OCI-LY7 (cell line): ENCODE data around the gene ROR2. TPM values are rescaled to one million over a fixed set of nuclear protein-coding genes. Genes with fewer than 3 reads are reported as not detected.

Experiments
- BruUV-seq: library from RNA; stranded (reverse); fragments of 400-500 nt; replicated peaks from 2 replicates; lab custom pipeline; 2021; lab: Mats Ljungman, UMichigan
- CTCF ChIA-PET: fragments of 300-600 bp; sonication (Branson Sonifier 250); formaldehyde crosslinking; loops from one replicate; lab custom pipeline; 2022; ENCODE audit warnings: antibody characterized with exemption; ENCODE audit not compliant: unreplicated experiment; lab: Charles Lee
- POLR2A ChIA-PET: fragments of 300-600 bp; sonication (Branson Sonifier 250); formaldehyde crosslinking; loops from one replicate; lab custom pipeline; 2022; ENCODE audit warnings: antibody characterized with exemption; lab: Charles Lee
- DNase-seq: peaks from one replicate; pipeline ENCODE4 v3.0.0-alpha.2; 2015; ENCODE audit warnings: low spot score
- H2AFZ ChIP-seq: fragments of 200-600 bp; sonication (generic), shearing (Covaris generic); 2 replicates; pipeline ENCODE4 v1.6.1; 2014; ENCODE audit warnings: mild to moderate bottlenecking, antibody characterized with exemption, low read length, moderate library complexity
- H3K27ac ChIP-seq: fragments of 200-600 bp; sonication (generic); 2 replicates; pipeline ENCODE4 v1.5.1; 2014; ENCODE audit warnings: mixed run types, low read depth, mild to moderate bottlenecking, moderate library complexity, low read length, inconsistent platforms; ENCODE audit not compliant: poor library complexity, severe bottlenecking
- H3K36me3 ChIP-seq: fragments of 200-600 bp; sonication (generic); 2 replicates; pipeline ENCODE4 v1.6.1; 2014; ENCODE audit warnings: mild to moderate bottlenecking, antibody characterized with exemption, low read length, moderate library complexity, mixed read lengths; ENCODE audit not compliant: insufficient read depth
- H3K4me1 ChIP-seq: fragments of 200-600 bp; sonication (generic); 2 replicates; pipeline ENCODE4 v1.5.1; 2014; ENCODE audit warnings: mild to moderate bottlenecking, low read length; ENCODE audit not compliant: insufficient read depth, poor library complexity, severe bottlenecking
- H3K4me2 ChIP-seq: fragments of 200-600 bp; sonication (generic); 2 replicates; pipeline ENCODE4 v1.6.1; 2014; ENCODE audit warnings: mild to moderate bottlenecking, low read length
- H3K4me3 ChIP-seq: fragments of 200-600 bp; sonication (generic); 2 replicates; pipeline ENCODE4 v1.5.1; 2014; ENCODE audit warnings: mild to moderate bottlenecking, low read depth, low read length; ENCODE audit not compliant: poor library complexity, severe bottlenecking
- H3K79me2 ChIP-seq: fragments of 200-600 bp; sonication (generic); 2 replicates; pipeline ENCODE4 v1.6.1; 2016; ENCODE audit warnings: low read depth, mild to moderate bottlenecking, low read length, moderate library complexity, mixed read lengths; ENCODE audit not compliant: insufficient read depth
- H3K9me2 ChIP-seq: fragments of 200-600 bp; sonication (generic); 2 replicates; pipeline ENCODE4 v1.6.1; 2016; ENCODE audit warnings: mild to moderate bottlenecking, low read length, mixed read lengths; ENCODE audit not compliant: insufficient read depth
- H3K9me3 ChIP-seq: fragments of 200-600 bp; sonication (generic); 2 replicates; pipeline ENCODE4 v1.6.1; 2014; ENCODE audit warnings: mild to moderate bottlenecking, mixed run types, low read length, mixed read lengths
- H4K20me1 ChIP-seq: fragments of 200-600 bp; sonication (generic); 2 replicates; pipeline ENCODE4 v1.6.1; 2014; ENCODE audit warnings: mild to moderate bottlenecking, antibody characterized with exemption, low read length, moderate library complexity, mixed read lengths; ENCODE audit not compliant: insufficient read depth
- CTCF ChIP-seq: fragments of 200-600 bp; sonication (generic); conservative IDR thresholded peaks from 2 replicates; pipeline ENCODE4 v1.5.1; 2014; ENCODE audit warnings: mild to moderate bottlenecking, antibody characterized with exemption, low read length, moderate library complexity, mixed read lengths
- EZH2phosphoT487 ChIP-seq: fragments of 200-600 bp; sonication (generic); IDR thresholded peaks from 2 replicates; pipeline ENCODE4 v1.6.1; 2018; ENCODE audit warnings: low read depth, borderline replicate concordance, mild to moderate bottlenecking, mixed run types, antibody characterized with exemption, low read length, moderate library complexity, mixed read lengths
- intact Hi-C: fragments of 100-400 bp; cut with micrococcal nuclease; formaldehyde crosslinking; loops from one replicate; pipeline ENCODE4 v1.10.0; 2022; ENCODE audit not compliant: unreplicated experiment
- total RNA-seq, 2 experiments: library from RNA; depleted of rRNA in 1 of 2; stranded (reverse); fragments of >200 nt in 1 of 2; shearing (Covaris generic) in 1 of 2; gene quantifications; 2 replicates each; pipeline ENCODE4 v1.2.3, GENCODE V29; 2014 to 2022

Gene ROR2
- total RNA-seq, 2 experiments from 2014 or later = 0.10 to 0.19 TPM

DNA sequence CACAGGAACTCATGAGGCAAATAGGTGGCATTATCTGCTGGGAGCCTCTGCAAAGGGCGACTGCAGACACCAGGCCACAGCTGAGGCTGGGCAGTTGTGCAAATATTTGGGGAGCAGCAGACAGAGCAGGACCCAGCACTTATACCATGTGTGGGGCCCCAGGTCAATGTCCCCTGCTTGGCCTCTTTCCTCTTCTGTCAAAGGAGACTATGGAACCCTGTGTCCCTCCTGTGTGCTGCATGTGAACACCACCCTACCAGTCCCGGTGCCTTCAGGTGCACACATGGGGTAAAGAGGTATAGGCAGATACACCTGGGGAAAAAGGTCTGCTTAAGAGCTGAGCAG is 50.8 kb downstream of the ROR2 start:
- no peaks in the 10 kb centered on the region for H4K20me1 ChIP-seq
- BruUV-seq = no TSS peak
- no peak for DNase-seq
- no peaks in the 10 kb centered on the region for H3K79me2 ChIP-seq
- ChIA-PET CTCF (no interaction called here), POLR2A (no interaction called here)
- no peaks in the 10 kb centered on the region for H3K36me3 ChIP-seq
- TF ChIP-seq EZH2phosphoT487 = no peak
- H3K9me2 ChIP-seq = no peaks in the 10 kb centered on the region
- H2AFZ ChIP-seq = no peak overlapping the region
- H3K4me2 ChIP-seq = no peak overlapping the region
- no peak overlapping the region for H3K4me3 ChIP-seq
- H3K9me3 ChIP-seq = no peaks in the 10 kb centered on the region
- intact Hi-C loops = no loop called here
- no peak overlapping the region for H3K27ac ChIP-seq
- H3K4me1 ChIP-seq = no peaks in the 10 kb centered on the region

GRCh38 chr9:91898451-91899218 is 51.4 kb downstream of the ROR2 start:
- Histone ChIP-seq H3K4me3 (no peak overlapping the region), H3K9me2 (no peaks in the 10 kb centered on the region), H3K4me2 (no peak overlapping the region), H2AFZ (no peak overlapping the region), H3K36me3 (no peaks in the 10 kb centered on the region), H4K20me1 (no peaks in the 10 kb centered on the region), H3K4me1 (no peaks in the 10 kb centered on the region), H3K27ac (no peak overlapping the region), H3K79me2 (no peaks in the 10 kb centered on the region), H3K9me3 (no peaks in the 10 kb centered on the region)
- intact Hi-C loops = no loop called here
- no peak for DNase-seq
- ChIA-PET CTCF (no interaction called here), POLR2A (interaction anchor here (0.7 kb wide), 1 partner anchor 36 kb away, joined by 3 read pairs; no protein-coding TSS in a partner anchor)
- TF ChIP-seq CTCF = no peak
- TF ChIP-seq EZH2phosphoT487 = no peak
- no TSS peak for BruUV-seq

DNA sequence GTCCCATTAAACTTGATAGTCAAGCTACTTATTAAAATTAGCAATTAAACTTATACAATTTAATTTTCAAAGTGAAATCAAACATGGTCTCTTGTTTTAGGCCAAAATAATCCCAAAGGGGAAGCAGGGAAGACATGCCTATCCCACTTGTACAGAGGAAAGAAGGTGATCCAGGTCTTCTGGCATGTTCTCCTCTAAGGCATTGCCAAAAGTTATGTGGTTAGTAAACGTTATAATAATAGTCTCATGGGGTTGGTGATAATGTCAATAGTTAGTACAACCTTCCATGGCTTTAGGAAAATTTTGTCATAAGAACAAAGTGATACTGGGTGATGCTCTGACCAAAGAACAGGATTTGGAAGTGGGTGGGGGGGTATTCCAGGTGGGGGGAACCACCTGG is 52.8 kb downstream of the ROR2 start:
- DNase-seq = no peak
- Histone ChIP-seq H3K79me2 (no peaks in the 10 kb centered on the region), H3K4me3 (no peak overlapping the region), H3K9me2 (no peaks in the 10 kb centered on the region), H3K36me3 (no peaks in the 10 kb centered on the region), H2AFZ (no peak overlapping the region), H3K4me2 (no peak overlapping the region), H3K9me3 (no peaks in the 10 kb centered on the region), H3K4me1 (no peaks in the 10 kb centered on the region), H4K20me1 (no peaks in the 10 kb centered on the region), H3K27ac (no peak overlapping the region)
- POLR2A ChIA-PET = no interaction called here
- intact Hi-C loops = no loop called here
- BruUV-seq = no TSS peak
- TF ChIP-seq EZH2phosphoT487 (no peak), CTCF (no peak)
- CTCF ChIA-PET = no interaction called here
